H9 (cell line): ENCODE measurements around the gene PTTG1. TPM values are rescaled to one million over a fixed set of nuclear protein-coding genes. Genes with fewer than 3 reads are reported as not detected.
A peak's percentile ranks its signal among the peaks of the same experiment; 100 is the strongest.

Experiments
- DNase-seq: peaks from one replicate; pipeline ENCODE4 v3.0.0-alpha.2; 2017
- H2AFZ ChIP-seq: one replicate; pipeline ENCODE4 v1.6.1; 2013; ENCODE audit warnings: mild to moderate bottlenecking, low read length, control low read depth, moderate library complexity
- H2AK5ac ChIP-seq: 2 replicates; pipeline ENCODE4 v1.6.1; 2013; ENCODE audit warnings: low read length, control low read depth, mixed read lengths; ENCODE audit not compliant: insufficient read length
- H2BK120ac ChIP-seq: one replicate; pipeline ENCODE4 v1.6.1; 2013; ENCODE audit warnings: low read depth, mild to moderate bottlenecking, low read length, control low read depth, inconsistent platforms; ENCODE audit not compliant: poor library complexity, severe bottlenecking
- H2BK12ac ChIP-seq: 2 replicates; pipeline ENCODE4 v1.6.1; 2013; ENCODE audit warnings: low read length, control low read depth, mixed read lengths, low read depth; ENCODE audit not compliant: insufficient read length
- H2BK15ac ChIP-seq: 2 replicates; pipeline ENCODE4 v1.6.1; 2013; ENCODE audit warnings: low read depth, low read length, control low read depth
- H2BK20ac ChIP-seq: one replicate; pipeline ENCODE4 v1.6.1; 2013; ENCODE audit warnings: low read depth, mild to moderate bottlenecking, low read length, control low read depth, inconsistent platforms; ENCODE audit not compliant: poor library complexity, severe bottlenecking
- H2BK5ac ChIP-seq: 2 replicates; pipeline ENCODE4 v1.6.1; 2013; ENCODE audit warnings: low read length, control low read depth, mixed read lengths; ENCODE audit not compliant: insufficient read length
- H3K14ac ChIP-seq: 2 replicates; pipeline ENCODE4 v1.6.1; 2013; ENCODE audit warnings: low read length, control low read depth; ENCODE audit not compliant: insufficient read depth
- H3K18ac ChIP-seq: 2 replicates; pipeline ENCODE4 v1.6.1; 2013; ENCODE audit warnings: low read depth, mild to moderate bottlenecking, mixed read lengths, low read length, control low read depth; ENCODE audit not compliant: insufficient read length
- H3K23ac ChIP-seq: 2 replicates; pipeline ENCODE4 v1.6.1; 2013; ENCODE audit warnings: low read length, control low read depth, mixed read lengths, low read depth; ENCODE audit not compliant: insufficient read length
- H3K23me2 ChIP-seq: 2 replicates; pipeline ENCODE4 v1.6.1; 2013; ENCODE audit warnings: low read depth, mild to moderate bottlenecking, mixed read lengths, low read length, control low read depth; ENCODE audit not compliant: insufficient read length, poor library complexity, severe bottlenecking
- H3K27ac ChIP-seq: 2 replicates; pipeline ENCODE4 v1.5.1; 2013; ENCODE audit warnings: low read length, control low read depth, mixed read lengths, low read depth; ENCODE audit not compliant: insufficient read length
- H3K27me3 ChIP-seq: 2 replicates; pipeline ENCODE4 v1.6.1; 2013; ENCODE audit warnings: low read length, control low read depth, inconsistent platforms; ENCODE audit not compliant: insufficient read depth
- H3K4ac ChIP-seq: 2 replicates; pipeline ENCODE4 v1.6.1; 2013; ENCODE audit warnings: low read depth, mild to moderate bottlenecking, control low read depth, inconsistent platforms, low read length, moderate library complexity
- H3K4me1 ChIP-seq: 2 replicates; pipeline ENCODE4 v1.6.1; 2013; ENCODE audit warnings: low read length, control low read depth, inconsistent platforms; ENCODE audit not compliant: insufficient read depth
- H3K4me2 ChIP-seq: 2 replicates; pipeline ENCODE4 v1.6.1; 2013; ENCODE audit warnings: low read length, control low read depth, mixed read lengths; ENCODE audit not compliant: insufficient read length, insufficient read depth
- H3K56ac ChIP-seq: 2 replicates; pipeline ENCODE4 v1.6.1; 2013; ENCODE audit warnings: low read depth, mild to moderate bottlenecking, mixed read lengths, low read length, control low read depth; ENCODE audit not compliant: insufficient read length
- H3K79me1 ChIP-seq: 2 replicates; pipeline ENCODE4 v1.6.1; 2013; ENCODE audit warnings: low read depth, mild to moderate bottlenecking, moderate library complexity, low read length, control low read depth, inconsistent platforms; ENCODE audit not compliant: insufficient read depth, poor library complexity, severe bottlenecking
- H3K79me2 ChIP-seq: 2 replicates; pipeline ENCODE4 v1.6.1; 2013; ENCODE audit warnings: low read length, control low read depth, inconsistent platforms; ENCODE audit not compliant: insufficient read depth
- H3K9ac ChIP-seq: 2 replicates; pipeline ENCODE4 v1.6.1; 2013; ENCODE audit warnings: low read length, control low read depth, mixed read lengths; ENCODE audit not compliant: insufficient read length; ENCODE audit errors: extremely low read depth
- H3K9me3 ChIP-seq: one replicate; pipeline ENCODE4 v1.6.1; 2013; ENCODE audit warnings: low read depth, low read length, inconsistent platforms; ENCODE audit not compliant: control insufficient read depth
- H3T11ph ChIP-seq: one replicate; pipeline ENCODE4 v1.6.1; 2013; ENCODE audit warnings: mild to moderate bottlenecking, low read length, control low read depth, inconsistent platforms
- H4K20me1 ChIP-seq: one replicate; pipeline ENCODE4 v1.6.1; 2013; ENCODE audit not compliant: control insufficient read depth, insufficient read length, insufficient read depth
- H4K5ac ChIP-seq: 2 replicates; pipeline ENCODE4 v1.6.1; 2013; ENCODE audit warnings: low read depth, mild to moderate bottlenecking, mixed read lengths, low read length, control low read depth; ENCODE audit not compliant: insufficient read length
- H4K8ac ChIP-seq: replicated peaks from 2 replicates; pipeline ENCODE4 v1.6.1; 2013; ENCODE audit warnings: low read length, control low read depth, mixed read lengths, low read depth; ENCODE audit not compliant: insufficient read length
- H4K91ac ChIP-seq: 2 replicates; pipeline ENCODE4 v1.6.1; 2013; ENCODE audit warnings: low read depth, mild to moderate bottlenecking, moderate library complexity, mixed read lengths, low read length, control low read depth; ENCODE audit not compliant: insufficient read length
- H3K27ac Mint-ChIP-seq, 3 experiments: 2 replicates in 2 of 3; 3 replicates in 1 of 3; pipeline ENCODE4 v1.8.0; 2020 to 2021; ENCODE audit warnings: mixed read lengths in 3 of 3, mild to moderate bottlenecking in 1 of 3, moderate library complexity in 1 of 3
- H3K27me3 Mint-ChIP-seq: 2 replicates; pipeline ENCODE4 v1.8.0; 2021; ENCODE audit warnings: low read depth, mild to moderate bottlenecking, moderate library complexity, mixed read lengths
- H3K36me3 Mint-ChIP-seq, 3 experiments: 2 replicates in 2 of 3; 3 replicates in 1 of 3; pipeline ENCODE4 v1.8.0; 2020 to 2021; ENCODE audit warnings: low read depth in 3 of 3, mixed read lengths in 3 of 3; ENCODE audit not compliant: insufficient read depth in 1 of 3
- H3K4me1 Mint-ChIP-seq, 2 experiments: 2 replicates each; pipeline ENCODE4 v1.8.0; 2020; ENCODE audit warnings: mixed read lengths in 2 of 2
- H3K4me3 Mint-ChIP-seq, 2 experiments: 2 replicates in 1 of 2; 3 replicates in 1 of 2; pipeline ENCODE4 v1.8.0; 2020 to 2021; ENCODE audit warnings: mild to moderate bottlenecking in 2 of 2, mixed read lengths in 2 of 2, moderate library complexity in 1 of 2
- H3K9me3 Mint-ChIP-seq, 2 experiments: 2 replicates in 1 of 2; 3 replicates in 1 of 2; pipeline ENCODE4 v1.8.0; 2020; ENCODE audit warnings: mild to moderate bottlenecking in 2 of 2, mixed read lengths in 2 of 2, moderate library complexity in 1 of 2
- WGBS: extraction: QIAGEN DNeasy Blood & Tissue Kit; methylation state at CpG from one replicate; pipeline ENCODE4 v1.1.7; 2013; ENCODE audit warnings: missing lambda C conversion rate, low lambda C conversion rate, mixed read lengths; ENCODE audit not compliant: insufficient read length; ENCODE audit errors: extremely low coverage; 5-methylcytosine and 5-hydroxymethylcytosine counted together
- microRNA-seq: library from miRNA; unstranded; fragments of <30 nt; microRNA quantifications from one replicate; pipeline ENCODE4, GENCODE V29; 2020; ENCODE audit warnings: borderline microRNAs expressed
- total RNA-seq: library from RNA; stranded (reverse); gene quantifications from 2 replicates; pipeline ENCODE4 v1.2.1, GENCODE V29; 2021
- TF ChIP-seq, protein P1 (sequence below): fragments of 200-600 bp; sonication (generic); conservative IDR thresholded peaks from 3 replicates; pipeline ENCODE4 v1.8.0; 2021; ENCODE audit warnings: antibody characterized with exemption, mild to moderate bottlenecking

PTTG1 gene
- total RNA-seq, 1 experiment from 2014 or later: 279 TPM

DNA sequence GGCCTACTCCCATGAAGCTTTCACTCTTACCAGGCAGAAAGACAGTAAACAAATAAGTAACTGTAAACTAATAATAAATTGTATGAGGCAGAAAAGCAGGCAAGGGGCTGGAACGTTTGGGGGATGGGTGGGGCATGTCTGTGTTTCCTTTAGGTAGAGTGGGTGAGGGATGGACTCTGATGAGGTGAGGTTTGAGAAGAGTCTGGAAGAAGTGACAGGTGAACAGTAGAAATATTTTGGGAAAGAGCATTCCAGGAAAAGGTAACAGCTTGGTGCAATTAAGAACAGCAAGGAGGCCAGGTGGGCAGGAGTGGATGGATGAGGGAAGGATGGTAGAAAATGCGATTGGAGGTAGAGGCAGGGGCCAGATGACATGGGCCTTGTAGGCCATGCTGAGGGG lies 56.5 kb downstream of the PTTG1 start:
- Mint-ChIP-seq H3K36me3 (peaks cover 0 to 1% (median 0%) of the 10 kb centered on the region in 3 experiments; a peak in 1 of 7 replicates), H3K27me3 (no peaks in the 10 kb centered on the region), H3K9me3 (no peaks in the 10 kb centered on the region; a peak in 1 of 5 replicates), H3K4me3 (peak overlapping the region in 1 of 2 experiments; percentile 3; a peak in 1 of 5 replicates), H3K4me1 (peaks cover 29 to 53% of the 10 kb centered on the region in 2 experiments), H3K27ac (peak overlapping the region in 2 of 3 experiments; percentile 37 to 92; a peak in 4 of 7 replicates)
- Histone ChIP-seq H2AK5ac (no peak overlapping the region), H3K9ac (no peak overlapping the region), H3K79me1 (no peaks in the 10 kb centered on the region), H2BK15ac (no peak overlapping the region), H3K4me1 (peaks cover 12% of the 10 kb centered on the region; the same call in 1 of the 2 replicates), H3K23me2 (no peaks in the 10 kb centered on the region), H3K56ac (no peak overlapping the region), H2BK5ac (no peak overlapping the region), H2AFZ (no peak overlapping the region), H3T11ph (no peak overlapping the region), H2BK120ac (no peak overlapping the region), H4K5ac (no peak overlapping the region), H3K79me2 (no peaks in the 10 kb centered on the region), H3K9me3 (no peaks in the 10 kb centered on the region), H3K18ac (no peak overlapping the region), H2BK12ac (peak overlapping the region; percentile 16), H3K4ac (no peak overlapping the region), H4K20me1 (no peaks in the 10 kb centered on the region), H4K8ac (no peak overlapping the region), H2BK20ac (no peak overlapping the region), H3K4me2 (no peak overlapping the region), H3K23ac (no peak overlapping the region), H3K14ac (no peak overlapping the region), H3K27me3 (no peaks in the 10 kb centered on the region), H3K27ac (no peak overlapping the region), H4K91ac (no peak overlapping the region)
- WGBS: no CpG with 5 or more reads among the region's 2 CpGs
- TF ChIP-seq, protein P1, sequence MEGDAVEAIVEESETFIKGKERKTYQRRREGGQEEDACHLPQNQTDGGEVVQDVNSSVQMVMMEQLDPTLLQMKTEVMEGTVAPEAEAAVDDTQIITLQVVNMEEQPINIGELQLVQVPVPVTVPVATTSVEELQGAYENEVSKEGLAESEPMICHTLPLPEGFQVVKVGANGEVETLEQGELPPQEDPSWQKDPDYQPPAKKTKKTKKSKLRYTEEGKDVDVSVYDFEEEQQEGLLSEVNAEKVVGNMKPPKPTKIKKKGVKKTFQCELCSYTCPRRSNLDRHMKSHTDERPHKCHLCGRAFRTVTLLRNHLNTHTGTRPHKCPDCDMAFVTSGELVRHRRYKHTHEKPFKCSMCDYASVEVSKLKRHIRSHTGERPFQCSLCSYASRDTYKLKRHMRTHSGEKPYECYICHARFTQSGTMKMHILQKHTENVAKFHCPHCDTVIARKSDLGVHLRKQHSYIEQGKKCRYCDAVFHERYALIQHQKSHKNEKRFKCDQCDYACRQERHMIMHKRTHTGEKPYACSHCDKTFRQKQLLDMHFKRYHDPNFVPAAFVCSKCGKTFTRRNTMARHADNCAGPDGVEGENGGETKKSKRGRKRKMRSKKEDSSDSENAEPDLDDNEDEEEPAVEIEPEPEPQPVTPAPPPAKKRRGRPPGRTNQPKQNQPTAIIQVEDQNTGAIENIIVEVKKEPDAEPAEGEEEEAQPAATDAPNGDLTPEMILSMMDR: no peak
- no peak for DNase-seq

Small RNA genes lying within 50 kb of the gene (microRNA-seq; reads per million reads assigned to microRNA genes)
- gene MIR3142: not detected

Other genes with a start within 250 kb of the PTTG1 start
- gene FABP6, start 192.3 kb upstream of the PTTG1 start, total RNA-seq: 5.2 and 6.2 TPM in 2 replicates
- 26.9 and 29.7 TPM in 2 replicates for gene CCNJL, start 109.3 kb upstream of the PTTG1 start, total RNA-seq
- 0.53 and 0.59 TPM in 2 replicates for gene C1QTNF2, start 51.2 kb upstream of the PTTG1 start, total RNA-seq
- 3.9 and 4.3 TPM in 2 replicates for gene FAM200C, start 21.8 kb upstream of the PTTG1 start, total RNA-seq
- gene SLU7, start 2.8 kb upstream of the PTTG1 start, total RNA-seq: 33.3 and 40.4 TPM in 2 replicates